Nephron progenitor cell (in vitro differentiated cells): Measurements from ENCODE around the gene HMCN1.

Experiments
- DNase-seq: peaks from one replicate; pipeline ENCODE4 v3.0.0; 2021
- H3K27ac Mint-ChIP-seq: 2 replicates; pipeline ENCODE4 v1.8.0; 2021; ENCODE audit warnings: mild to moderate bottlenecking, moderate library complexity, mixed read lengths
- H3K27me3 Mint-ChIP-seq: 2 replicates; pipeline ENCODE4 v1.8.0; 2021; ENCODE audit warnings: mild to moderate bottlenecking, low read depth, mixed read lengths; ENCODE audit not compliant: poor library complexity
- H3K36me3 Mint-ChIP-seq: 2 replicates; pipeline ENCODE4 v1.8.0; 2021; ENCODE audit warnings: low read depth, mixed read lengths
- H3K4me1 Mint-ChIP-seq: 2 replicates; pipeline ENCODE4 v1.8.0; 2021; ENCODE audit warnings: mixed read lengths
- H3K4me3 Mint-ChIP-seq: 2 replicates; pipeline ENCODE4 v1.8.0; 2021; ENCODE audit warnings: mild to moderate bottlenecking, moderate library complexity, mixed read lengths
- H3K9me3 Mint-ChIP-seq: 2 replicates; pipeline ENCODE4 v1.8.0; 2021; ENCODE audit warnings: mild to moderate bottlenecking, moderate library complexity, mixed read lengths
- CTCF ChIP-seq: fragments of 200-600 bp; sonication (generic); IDR thresholded peaks from 2 replicates; pipeline ENCODE4 v1.5.0; 2021; ENCODE audit warnings: antibody characterized with exemption

HMCN1 gene

GRCh38 chr1:185849014-185849413, 114.8 kb downstream of the HMCN1 start:
- H3K9me3 Mint-ChIP-seq: no peaks in the 10 kb centered on the region
- H3K36me3 Mint-ChIP-seq: no peaks in the 10 kb centered on the region
- H3K27me3 Mint-ChIP-seq: no peaks in the 10 kb centered on the region
- H3K4me1 Mint-ChIP-seq: no peaks in the 10 kb centered on the region
- no peak overlapping the region for H3K4me3 Mint-ChIP-seq
- TF ChIP-seq CTCF: no peak
- H3K27ac Mint-ChIP-seq: no peak overlapping the region
- no peak for DNase-seq

DNA sequence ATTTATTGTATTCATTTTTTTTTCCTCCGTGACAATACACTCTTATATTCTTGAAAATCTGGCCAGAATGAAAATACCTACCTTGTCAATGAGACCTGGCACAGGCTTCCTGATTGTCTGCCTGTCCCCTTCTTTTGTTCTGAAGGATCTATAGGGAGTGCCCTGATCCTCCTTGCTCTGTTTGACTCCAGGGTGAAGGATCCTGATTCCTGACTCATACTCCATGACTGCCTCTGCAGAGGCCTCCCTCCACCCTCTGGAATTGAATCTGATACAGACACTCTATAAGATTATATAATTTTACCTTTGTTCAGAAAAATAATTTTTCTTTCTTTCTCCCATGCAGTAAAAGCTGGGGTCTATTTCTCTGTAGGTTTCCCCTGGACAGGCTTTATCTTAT, 116.2 kb downstream of the HMCN1 start:
- peak overlapping the region; percentile 43 for H3K27ac Mint-ChIP-seq
- H3K9me3 Mint-ChIP-seq: no peaks in the 10 kb centered on the region
- H3K36me3 Mint-ChIP-seq: no peaks in the 10 kb centered on the region
- TF ChIP-seq CTCF: no peak
- H3K4me3 Mint-ChIP-seq: no peak overlapping the region
- H3K4me1 Mint-ChIP-seq: no peaks in the 10 kb centered on the region
- no peak for DNase-seq
- no peaks in the 10 kb centered on the region for H3K27me3 Mint-ChIP-seq

GRCh38 chr1:185853739-185854138, 119.5 kb downstream of the HMCN1 start:
- Mint-ChIP-seq H3K4me3 (no peak overlapping the region), H3K27ac (no peak overlapping the region), H3K27me3 (no peaks in the 10 kb centered on the region), H3K36me3 (no peaks in the 10 kb centered on the region), H3K4me1 (no peaks in the 10 kb centered on the region), H3K9me3 (no peaks in the 10 kb centered on the region)
- no peak for DNase-seq
- TF ChIP-seq CTCF: no peak

DNA sequence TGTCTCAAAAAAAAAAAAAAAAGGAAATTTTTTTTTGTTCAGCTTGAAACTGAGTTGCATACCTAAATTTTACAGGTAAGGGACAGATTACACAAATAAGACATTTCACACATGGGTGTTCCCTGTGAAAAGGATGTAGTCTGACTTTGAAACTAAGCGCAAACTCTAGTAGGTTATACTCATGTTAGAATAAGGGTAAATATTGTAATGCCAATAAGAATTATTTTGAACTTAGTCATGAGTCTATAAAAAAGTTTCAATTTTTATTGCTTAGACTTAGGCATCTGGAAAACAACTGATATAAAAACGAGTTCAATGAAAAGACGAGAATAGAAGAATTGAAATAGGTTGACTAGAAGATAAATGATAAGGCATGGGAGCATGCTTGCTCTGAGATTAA, 122.3 kb downstream of the HMCN1 start:
- DNase-seq: no peak
- Mint-ChIP-seq H3K4me3 (no peak overlapping the region), H3K4me1 (no peaks in the 10 kb centered on the region), H3K27ac (no peak overlapping the region), H3K9me3 (no peaks in the 10 kb centered on the region), H3K36me3 (no peaks in the 10 kb centered on the region), H3K27me3 (no peaks in the 10 kb centered on the region)
- no peak for TF ChIP-seq CTCF

GRCh38 chr1:185857442-185857841, 123.3 kb downstream of the HMCN1 start:
- Mint-ChIP-seq H3K27me3 (no peaks in the 10 kb centered on the region), H3K4me1 (peaks cover 9% of the 10 kb centered on the region), H3K4me3 (no peak overlapping the region), H3K27ac (no peak overlapping the region), H3K9me3 (no peaks in the 10 kb centered on the region), H3K36me3 (no peaks in the 10 kb centered on the region)
- TF ChIP-seq CTCF: no peak
- DNase-seq: no peak

DNA sequence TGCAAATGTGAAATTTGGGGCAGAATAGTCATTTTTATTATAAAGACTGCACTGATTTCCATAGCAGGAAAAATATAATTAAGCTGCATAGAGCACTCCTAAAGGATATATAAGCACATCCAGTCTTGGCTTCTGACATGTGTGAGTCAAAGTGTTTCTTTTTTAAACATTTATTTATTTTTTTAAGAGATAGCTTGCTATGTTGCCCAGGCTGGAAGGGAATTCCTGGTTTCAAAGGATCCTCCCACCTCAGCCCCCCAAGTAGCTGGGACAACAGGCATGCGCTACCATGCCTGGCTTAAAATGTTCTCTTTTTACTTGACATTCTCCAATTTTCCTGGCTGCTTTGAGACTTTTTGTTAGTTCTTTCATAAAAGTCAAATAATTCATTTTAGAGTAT, 126.1 kb downstream of the HMCN1 start:
- H3K4me1 Mint-ChIP-seq: peaks cover 9% of the 10 kb centered on the region
- no peaks in the 10 kb centered on the region for H3K9me3 Mint-ChIP-seq
- TF ChIP-seq CTCF: no peak
- DNase-seq: no peak
- no peaks in the 10 kb centered on the region for H3K27me3 Mint-ChIP-seq
- no peak overlapping the region for H3K27ac Mint-ChIP-seq
- no peak overlapping the region for H3K4me3 Mint-ChIP-seq
- peaks cover 15% of the 10 kb centered on the region for H3K36me3 Mint-ChIP-seq
